ENCODE measurements around the gene AADACL4. TPM values are rescaled to one million over a fixed set of nuclear protein-coding genes. Genes with fewer than 3 reads are reported as not detected.

AADACL4 gene
- polyA plus RNA-seq, 1 donor from 2014 or later: not detected

- Histone ChIP-seq H3K4me3 (ENCODE audit: low read length) (no peak overlapping the region), H3K9ac (ENCODE audit: low read length) (no peak overlapping the region), H3K79me2 (replicated peaks; ENCODE audit: insufficient read depth, low read length) (no peaks in the 10 kb centered on the region), H3K9me2 (ENCODE audit: insufficient read depth, low read length) (no peaks in the 10 kb centered on the region), H3K27me3 (ENCODE audit: insufficient read depth, low read depth, low read length) (peaks cover 20% of the 10 kb centered on the region), H3F3A (ENCODE audit: insufficient read depth, low read length, poor library complexity, severe bottlenecking) (no peaks in the 10 kb centered on the region), H3K9me3 (ENCODE audit: low read length) (no peaks in the 10 kb centered on the region), H3K36me3 (ENCODE audit: insufficient read depth, low read length) (no peaks in the 10 kb centered on the region), H4K20me1 (ENCODE audit: insufficient read depth) (no peaks in the 10 kb centered on the region), H3K27ac (ENCODE audit: low read length) (no peak overlapping the region), H2AFZ (ENCODE audit: low read depth, low read length) (no peak overlapping the region), H3K4me2 (ENCODE audit: low read length) (no peak overlapping the region)
- TF ChIP-seq EZH2 (IDR thresholded peaks at IDR 0.05; ENCODE audit: borderline replicate concordance, insufficient read depth, low read length, poor library complexity, severe bottlenecking) (no peak), EP300 (conservative IDR thresholded peaks at IDR 0.05; ENCODE audit: poor library complexity, severe bottlenecking) (no peak), SMC3 (conservative IDR thresholded peaks at IDR 0.05; ENCODE audit: poor library complexity) (no peak), RAD21 (conservative IDR thresholded peaks at IDR 0.05) (no peak), TAF1 (IDR thresholded peaks at IDR 0.05; ENCODE audit: low read depth) (no peak), MXI1 (conservative IDR thresholded peaks at IDR 0.05; ENCODE audit: poor library complexity, severe bottlenecking) (no peak), POLR2AphosphoS5 (IDR thresholded peaks at IDR 0.05) (no peak)
- TF ChIP-seq, protein P1, sequence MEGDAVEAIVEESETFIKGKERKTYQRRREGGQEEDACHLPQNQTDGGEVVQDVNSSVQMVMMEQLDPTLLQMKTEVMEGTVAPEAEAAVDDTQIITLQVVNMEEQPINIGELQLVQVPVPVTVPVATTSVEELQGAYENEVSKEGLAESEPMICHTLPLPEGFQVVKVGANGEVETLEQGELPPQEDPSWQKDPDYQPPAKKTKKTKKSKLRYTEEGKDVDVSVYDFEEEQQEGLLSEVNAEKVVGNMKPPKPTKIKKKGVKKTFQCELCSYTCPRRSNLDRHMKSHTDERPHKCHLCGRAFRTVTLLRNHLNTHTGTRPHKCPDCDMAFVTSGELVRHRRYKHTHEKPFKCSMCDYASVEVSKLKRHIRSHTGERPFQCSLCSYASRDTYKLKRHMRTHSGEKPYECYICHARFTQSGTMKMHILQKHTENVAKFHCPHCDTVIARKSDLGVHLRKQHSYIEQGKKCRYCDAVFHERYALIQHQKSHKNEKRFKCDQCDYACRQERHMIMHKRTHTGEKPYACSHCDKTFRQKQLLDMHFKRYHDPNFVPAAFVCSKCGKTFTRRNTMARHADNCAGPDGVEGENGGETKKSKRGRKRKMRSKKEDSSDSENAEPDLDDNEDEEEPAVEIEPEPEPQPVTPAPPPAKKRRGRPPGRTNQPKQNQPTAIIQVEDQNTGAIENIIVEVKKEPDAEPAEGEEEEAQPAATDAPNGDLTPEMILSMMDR (IDR thresholded peaks at IDR 0.05; ENCODE audit: poor library complexity, severe bottlenecking): no peak
- TF ChIP-seq, protein P2, sequence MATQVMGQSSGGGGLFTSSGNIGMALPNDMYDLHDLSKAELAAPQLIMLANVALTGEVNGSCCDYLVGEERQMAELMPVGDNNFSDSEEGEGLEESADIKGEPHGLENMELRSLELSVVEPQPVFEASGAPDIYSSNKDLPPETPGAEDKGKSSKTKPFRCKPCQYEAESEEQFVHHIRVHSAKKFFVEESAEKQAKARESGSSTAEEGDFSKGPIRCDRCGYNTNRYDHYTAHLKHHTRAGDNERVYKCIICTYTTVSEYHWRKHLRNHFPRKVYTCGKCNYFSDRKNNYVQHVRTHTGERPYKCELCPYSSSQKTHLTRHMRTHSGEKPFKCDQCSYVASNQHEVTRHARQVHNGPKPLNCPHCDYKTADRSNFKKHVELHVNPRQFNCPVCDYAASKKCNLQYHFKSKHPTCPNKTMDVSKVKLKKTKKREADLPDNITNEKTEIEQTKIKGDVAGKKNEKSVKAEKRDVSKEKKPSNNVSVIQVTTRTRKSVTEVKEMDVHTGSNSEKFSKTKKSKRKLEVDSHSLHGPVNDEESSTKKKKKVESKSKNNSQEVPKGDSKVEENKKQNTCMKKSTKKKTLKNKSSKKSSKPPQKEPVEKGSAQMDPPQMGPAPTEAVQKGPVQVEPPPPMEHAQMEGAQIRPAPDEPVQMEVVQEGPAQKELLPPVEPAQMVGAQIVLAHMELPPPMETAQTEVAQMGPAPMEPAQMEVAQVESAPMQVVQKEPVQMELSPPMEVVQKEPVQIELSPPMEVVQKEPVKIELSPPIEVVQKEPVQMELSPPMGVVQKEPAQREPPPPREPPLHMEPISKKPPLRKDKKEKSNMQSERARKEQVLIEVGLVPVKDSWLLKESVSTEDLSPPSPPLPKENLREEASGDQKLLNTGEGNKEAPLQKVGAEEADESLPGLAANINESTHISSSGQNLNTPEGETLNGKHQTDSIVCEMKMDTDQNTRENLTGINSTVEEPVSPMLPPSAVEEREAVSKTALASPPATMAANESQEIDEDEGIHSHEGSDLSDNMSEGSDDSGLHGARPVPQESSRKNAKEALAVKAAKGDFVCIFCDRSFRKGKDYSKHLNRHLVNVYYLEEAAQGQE (IDR thresholded peaks at IDR 0.05; ENCODE audit: borderline replicate concordance): no peak
Observed at GRCh38 chr1:12598974-12599373, 44.9 kb upstream of the AADACL4 start.

- H4K20me1 ChIP-seq (ENCODE audit: insufficient read depth): no peaks in the 10 kb centered on the region
- no peak overlapping the region for H3K4me3 ChIP-seq (ENCODE audit: low read length)
- H3K36me3 ChIP-seq (ENCODE audit: insufficient read depth, low read length): no peaks in the 10 kb centered on the region
- TF ChIP-seq RAD21 (conservative IDR thresholded peaks at IDR 0.05): no peak
- TF ChIP-seq EZH2 (IDR thresholded peaks at IDR 0.05; ENCODE audit: borderline replicate concordance, insufficient read depth, low read length, poor library complexity, severe bottlenecking): no peak
- TF ChIP-seq TAF1 (IDR thresholded peaks at IDR 0.05; ENCODE audit: low read depth): no peak
- TF ChIP-seq MXI1 (conservative IDR thresholded peaks at IDR 0.05; ENCODE audit: poor library complexity, severe bottlenecking): no peak
- no peak overlapping the region for H3K4me2 ChIP-seq (ENCODE audit: low read length)
- H3K9me3 ChIP-seq (ENCODE audit: low read length): no peaks in the 10 kb centered on the region
- H3K27me3 ChIP-seq (ENCODE audit: insufficient read depth, low read depth, low read length): peaks cover 19% of the 10 kb centered on the region
- H3K9ac ChIP-seq (ENCODE audit: low read length): no peak overlapping the region
- H3K27ac ChIP-seq (ENCODE audit: low read length): no peak overlapping the region
- no peaks in the 10 kb centered on the region for H3K9me2 ChIP-seq (ENCODE audit: insufficient read depth, low read length)
- no peaks in the 10 kb centered on the region for H3F3A ChIP-seq (ENCODE audit: insufficient read depth, low read length, poor library complexity, severe bottlenecking)
- H3K79me2 ChIP-seq (replicated peaks; ENCODE audit: insufficient read depth, low read length): no peaks in the 10 kb centered on the region
- H2AFZ ChIP-seq (ENCODE audit: low read depth, low read length): no peak overlapping the region
Observed at GRCh38 chr1:12599657-12600056, 44.2 kb upstream of the AADACL4 start.
